Measurements from ENCODE around the gene BTBD2.

Gene BTBD2

DNA sequence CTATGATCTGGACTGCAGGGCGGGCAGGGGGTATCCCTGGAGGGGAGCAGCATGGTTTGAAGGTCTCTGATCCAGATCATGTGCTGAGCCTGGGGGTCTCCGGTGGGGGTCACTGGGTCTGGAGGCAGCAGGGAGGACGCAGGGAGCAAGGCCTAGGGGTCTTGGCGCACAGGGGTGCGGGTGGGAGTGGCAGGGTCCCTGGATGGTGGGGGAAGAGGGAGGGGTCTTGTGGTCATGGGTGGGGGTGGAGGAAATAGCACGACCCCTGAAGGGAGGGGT is 1.9 kb downstream of the BTBD2 start:
- no peaks in the 10 kb centered on the region for H3K9me3 ChIP-seq (ENCODE audit: control insufficient read depth in 1 of 2, low read length in 2 of 2)
- H3K36me3 ChIP-seq (ENCODE audit: control insufficient read depth in 1 of 2, insufficient read depth in 2 of 2, low read length in 2 of 2): no peaks in the 10 kb centered on the region
- H3K4me3 ChIP-seq (ENCODE audit: low read depth in 1 of 2, low read length in 2 of 2): no peak overlapping the region

DNA sequence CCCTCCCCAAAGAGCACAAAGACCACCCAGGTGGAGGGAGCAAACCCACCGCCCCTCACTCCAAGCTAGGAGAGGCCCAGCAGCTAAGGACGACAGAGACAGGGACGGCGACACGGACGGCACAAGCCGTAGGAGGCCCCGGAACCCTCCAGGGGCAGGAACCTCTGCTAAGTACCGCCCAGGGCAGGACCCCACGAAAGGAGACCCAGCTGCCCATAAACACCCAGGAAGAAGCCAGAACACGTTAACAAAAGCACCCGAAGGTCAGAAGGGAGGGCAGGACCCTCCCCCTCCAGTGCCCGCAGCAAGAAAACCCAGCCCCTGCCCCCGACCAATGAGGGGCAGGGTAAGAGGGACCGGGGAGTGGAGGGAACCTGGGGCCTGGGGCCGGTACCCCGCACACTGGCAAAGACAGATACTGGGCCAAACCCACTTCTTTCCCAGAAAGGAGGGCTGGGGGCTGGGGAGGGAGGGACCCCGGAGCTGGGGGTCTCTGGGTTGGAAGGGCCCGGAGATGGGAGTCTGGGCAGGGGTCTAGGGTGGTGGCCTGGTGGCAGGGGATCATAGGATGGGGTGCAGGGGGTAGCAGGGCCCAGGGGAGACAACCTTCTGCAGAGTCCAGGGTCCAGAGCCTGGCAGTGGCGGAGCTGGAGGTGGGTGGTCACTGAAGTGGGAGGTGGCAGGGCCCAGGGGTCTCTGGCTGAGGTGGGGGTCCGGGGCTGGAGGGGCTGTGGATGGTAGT is 2.4 kb downstream of the BTBD2 start:
- no peak overlapping the region for H3K9ac ChIP-seq (ENCODE audit: low read depth in 1 of 2, low read length in 2 of 2)
- no peaks in the 10 kb centered on the region for H3K27me3 ChIP-seq (ENCODE audit: control insufficient read depth in 1 of 2, insufficient read depth in 2 of 2, low read length in 2 of 2)
- no peaks in the 10 kb centered on the region for H3K9me3 ChIP-seq (ENCODE audit: control insufficient read depth in 1 of 2, low read length in 2 of 2)
- no peaks in the 10 kb centered on the region for H3K36me3 ChIP-seq (ENCODE audit: control insufficient read depth in 1 of 2, insufficient read depth in 2 of 2, low read length in 2 of 2)
- no peak overlapping the region for H3K4me3 ChIP-seq (ENCODE audit: low read depth in 1 of 2, low read length in 2 of 2)
- no peak overlapping the region for H3K27ac ChIP-seq (ENCODE audit: low read depth, low read length)
- peaks cover 0 to 9% of the 10 kb centered on the region in 2 donors for H3K4me1 ChIP-seq (ENCODE audit: control insufficient read depth in 1 of 2, insufficient read depth in 2 of 2, low read length in 2 of 2)

More for the DNA sequence above, 1.9 kb downstream of the BTBD2 start:
- Histone ChIP-seq H3K4me1 (ENCODE audit: control insufficient read depth in 1 of 2, insufficient read depth in 2 of 2, low read length in 2 of 2) (peaks cover 0 to 9% of the 10 kb centered on the region in 2 donors), H3K27me3 (ENCODE audit: control insufficient read depth in 1 of 2, insufficient read depth in 2 of 2, low read length in 2 of 2) (no peaks in the 10 kb centered on the region), H3K27ac (ENCODE audit: low read depth, low read length) (no peak overlapping the region), H3K9ac (ENCODE audit: low read depth in 1 of 2, low read length in 2 of 2) (no peak overlapping the region)

DNA sequence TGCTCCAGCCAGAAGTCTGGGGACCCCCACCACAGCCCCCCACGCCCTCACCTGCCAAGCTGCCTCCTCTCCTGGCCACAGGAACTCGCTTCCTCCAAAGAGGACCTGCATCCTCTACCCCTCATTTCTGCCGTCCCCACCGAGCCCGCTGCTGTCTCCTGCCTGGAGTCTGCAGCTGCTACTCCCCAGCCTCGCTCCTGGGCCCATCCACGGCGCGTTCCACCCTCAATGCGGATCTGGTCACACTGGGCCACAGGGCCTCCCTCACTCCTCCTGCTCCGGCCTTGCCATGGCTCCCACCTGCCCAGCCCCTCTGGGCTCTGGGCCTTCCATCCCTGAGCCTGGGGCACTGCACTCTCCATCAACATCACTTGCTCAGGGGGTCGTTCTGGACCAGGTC is 4.3 kb downstream of the BTBD2 start:
- Histone ChIP-seq H3K4me3 (ENCODE audit: low read depth in 1 of 2, low read length in 2 of 2) (no peak overlapping the region), H3K27me3 (ENCODE audit: control insufficient read depth in 1 of 2, insufficient read depth in 2 of 2, low read length in 2 of 2) (no peaks in the 10 kb centered on the region), H3K4me1 (ENCODE audit: control insufficient read depth in 1 of 2, insufficient read depth in 2 of 2, low read length in 2 of 2) (peaks cover 0 to 9% of the 10 kb centered on the region in 2 donors), H3K9ac (ENCODE audit: low read depth in 1 of 2, low read length in 2 of 2) (no peak overlapping the region), H3K36me3 (ENCODE audit: control insufficient read depth in 1 of 2, insufficient read depth in 2 of 2, low read length in 2 of 2) (no peaks in the 10 kb centered on the region), H3K27ac (ENCODE audit: low read depth, low read length) (no peak overlapping the region), H3K9me3 (ENCODE audit: control insufficient read depth in 1 of 2, low read length in 2 of 2) (no peaks in the 10 kb centered on the region)

DNA sequence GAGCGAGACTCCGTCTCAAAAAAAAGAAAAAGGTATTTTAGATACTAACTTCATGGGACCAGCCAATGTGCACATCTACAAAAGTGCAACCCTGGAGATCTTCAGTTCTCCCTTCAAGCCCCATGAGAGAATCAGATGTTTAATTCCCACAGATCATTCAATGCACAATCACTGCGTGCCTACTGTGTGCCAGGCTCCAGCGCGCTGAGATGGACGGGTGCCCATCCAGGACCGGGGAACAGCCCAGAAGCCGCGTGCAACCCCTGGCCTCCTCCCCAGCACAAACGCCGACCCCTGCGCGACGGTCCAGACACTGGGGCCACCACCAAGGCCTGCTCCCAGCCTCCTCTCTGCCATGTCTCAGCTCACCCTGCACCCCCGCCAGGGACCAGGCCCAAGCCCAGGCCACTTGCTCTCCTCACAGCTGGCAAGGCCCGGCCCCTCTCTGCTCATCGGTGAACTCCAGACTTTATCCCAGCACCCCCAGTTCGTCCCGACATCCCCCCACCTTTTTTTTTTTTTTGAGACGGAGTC is 5.3 kb downstream of the BTBD2 start:
- no peaks in the 10 kb centered on the region for H3K27me3 ChIP-seq (ENCODE audit: control insufficient read depth in 1 of 2, insufficient read depth in 2 of 2, low read length in 2 of 2)
- H3K9ac ChIP-seq (ENCODE audit: low read depth in 1 of 2, low read length in 2 of 2): no peak overlapping the region
- no peak overlapping the region for H3K4me3 ChIP-seq (ENCODE audit: low read depth in 1 of 2, low read length in 2 of 2)
- peaks cover 0 to 9% of the 10 kb centered on the region in 2 donors for H3K4me1 ChIP-seq (ENCODE audit: control insufficient read depth in 1 of 2, insufficient read depth in 2 of 2, low read length in 2 of 2)
- H3K36me3 ChIP-seq (ENCODE audit: control insufficient read depth in 1 of 2, insufficient read depth in 2 of 2, low read length in 2 of 2): no peaks in the 10 kb centered on the region
- H3K27ac ChIP-seq (ENCODE audit: low read depth, low read length): no peak overlapping the region
- H3K9me3 ChIP-seq (ENCODE audit: control insufficient read depth in 1 of 2, low read length in 2 of 2): no peaks in the 10 kb centered on the region

DNA sequence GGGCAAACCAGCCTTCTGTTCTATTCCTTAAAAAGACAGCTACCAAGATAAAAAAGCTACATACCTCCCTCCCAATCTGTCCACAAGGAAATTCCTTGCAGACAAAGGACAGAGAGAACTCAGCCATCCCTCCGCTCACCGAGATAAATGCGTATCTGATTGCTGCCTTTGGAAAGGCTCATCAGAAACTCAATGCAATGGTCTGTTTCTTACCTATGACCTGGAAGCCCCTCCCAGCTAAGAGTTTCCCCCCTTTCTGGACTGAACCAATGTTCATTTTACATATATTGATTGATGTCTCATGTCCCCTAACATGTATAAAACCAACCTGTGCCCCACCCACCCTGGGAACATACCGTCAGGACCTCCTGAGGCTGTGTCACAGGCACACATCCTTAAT is 11.6 kb downstream of the BTBD2 start:
- Histone ChIP-seq H3K4me3 (ENCODE audit: low read depth in 1 of 2, low read length in 2 of 2) (no peak overlapping the region), H3K27ac (ENCODE audit: low read depth, low read length) (no peak overlapping the region), H3K9me3 (ENCODE audit: control insufficient read depth in 1 of 2, low read length in 2 of 2) (no peaks in the 10 kb centered on the region), H3K4me1 (ENCODE audit: control insufficient read depth in 1 of 2, insufficient read depth in 2 of 2, low read length in 2 of 2) (no peaks in the 10 kb centered on the region), H3K27me3 (ENCODE audit: control insufficient read depth in 1 of 2, insufficient read depth in 2 of 2, low read length in 2 of 2) (no peaks in the 10 kb centered on the region), H3K9ac (ENCODE audit: low read depth in 1 of 2, low read length in 2 of 2) (no peak overlapping the region), H3K36me3 (ENCODE audit: control insufficient read depth in 1 of 2, insufficient read depth in 2 of 2, low read length in 2 of 2) (peaks cover 0 to 8% of the 10 kb centered on the region in 2 donors)

DNA sequence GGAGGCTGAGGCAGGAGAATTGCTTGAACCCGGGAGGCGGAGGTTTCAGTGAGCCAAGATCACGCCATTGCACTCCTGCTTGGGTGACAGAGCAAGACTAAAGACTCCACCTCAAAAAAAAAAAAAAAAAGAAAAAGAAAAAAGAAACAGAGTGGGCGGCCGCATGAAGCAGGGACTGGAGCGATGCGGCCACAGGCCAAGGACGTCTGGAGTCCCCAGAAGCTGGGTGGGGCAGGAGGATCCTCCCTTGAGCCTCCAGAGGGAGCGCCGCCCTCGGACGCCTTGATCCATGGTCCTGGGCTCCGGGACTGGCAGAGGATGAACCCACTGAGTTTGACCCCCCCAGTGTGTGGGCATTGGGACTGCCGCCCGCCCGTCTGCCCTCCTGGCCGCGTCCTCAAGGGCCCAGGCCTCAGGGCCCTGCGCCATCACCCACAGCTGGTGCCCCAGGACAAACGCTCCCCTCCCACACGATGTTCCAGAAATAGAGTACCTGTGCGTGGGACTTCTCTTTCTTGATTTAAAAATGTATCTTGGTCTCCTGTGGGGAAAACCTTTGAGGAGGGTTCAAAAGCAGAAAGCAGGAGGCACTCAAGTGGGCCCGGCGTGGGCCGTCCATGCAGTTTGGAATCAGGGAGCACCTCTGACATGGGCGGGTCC is 15.5 kb downstream of the BTBD2 start:
- Histone ChIP-seq H3K27me3 (ENCODE audit: control insufficient read depth in 1 of 2, insufficient read depth in 2 of 2, low read length in 2 of 2) (no peaks in the 10 kb centered on the region), H3K4me1 (ENCODE audit: control insufficient read depth in 1 of 2, insufficient read depth in 2 of 2, low read length in 2 of 2) (no peaks in the 10 kb centered on the region), H3K9ac (ENCODE audit: low read depth in 1 of 2, low read length in 2 of 2) (no peak overlapping the region), H3K4me3 (ENCODE audit: low read depth in 1 of 2, low read length in 2 of 2) (no peak overlapping the region), H3K9me3 (ENCODE audit: control insufficient read depth in 1 of 2, low read length in 2 of 2) (no peaks in the 10 kb centered on the region), H3K27ac (ENCODE audit: low read depth, low read length) (no peak overlapping the region), H3K36me3 (ENCODE audit: control insufficient read depth in 1 of 2, insufficient read depth in 2 of 2, low read length in 2 of 2) (peaks cover 7 to 31% of the 10 kb centered on the region in 2 donors)

DNA sequence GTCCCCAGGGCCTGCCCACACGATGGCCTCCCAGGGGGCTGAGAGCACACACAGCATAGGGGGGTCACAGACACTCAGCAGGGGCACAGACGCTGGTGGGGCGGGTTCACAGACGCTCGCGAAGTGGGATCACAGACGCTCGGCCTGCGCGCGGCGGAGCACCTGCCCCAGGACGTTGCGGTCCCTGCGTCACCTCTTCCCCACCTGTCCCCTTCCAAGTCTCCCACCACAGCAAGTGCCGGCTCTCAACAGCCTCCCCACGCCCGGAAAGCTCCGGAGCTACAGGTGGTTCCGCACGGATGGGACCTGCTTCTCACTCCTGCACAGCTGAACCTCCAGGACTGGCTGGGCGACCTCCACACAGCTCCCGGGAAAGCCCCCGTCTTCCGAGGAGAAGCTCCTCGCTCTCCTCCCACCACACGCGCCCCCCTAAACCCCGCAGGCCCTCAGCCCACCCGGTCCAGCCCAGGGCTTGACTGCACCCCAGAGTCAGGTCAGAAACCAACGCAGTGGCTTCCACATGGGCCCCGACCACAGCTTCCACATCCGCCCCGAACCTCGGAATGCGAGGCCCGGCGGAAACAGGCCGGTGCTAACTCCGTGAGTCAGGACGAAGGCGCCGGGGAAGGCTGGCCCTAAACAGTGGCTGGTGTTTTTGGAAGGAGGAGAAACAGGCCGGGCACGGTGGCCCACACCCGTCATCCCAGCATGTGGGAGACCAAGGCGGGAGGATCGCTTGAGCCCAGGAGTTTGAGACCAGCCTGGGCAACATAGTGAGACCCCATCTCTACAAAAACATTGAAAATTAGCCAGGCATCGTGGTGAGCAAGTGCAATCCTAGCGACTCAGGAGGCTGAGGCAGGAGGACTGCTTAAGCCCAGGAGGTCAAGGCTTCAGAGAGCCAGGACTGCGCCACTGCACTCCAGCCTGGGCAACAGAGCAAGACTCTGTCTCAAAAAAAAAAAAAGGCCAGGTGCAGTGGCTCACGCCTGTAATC is 16.5 kb downstream of the BTBD2 start:
- no peak overlapping the region for H3K27ac ChIP-seq (ENCODE audit: low read depth, low read length)
- H3K9me3 ChIP-seq (ENCODE audit: control insufficient read depth in 1 of 2, low read length in 2 of 2): no peaks in the 10 kb centered on the region
- H3K36me3 ChIP-seq (ENCODE audit: control insufficient read depth in 1 of 2, insufficient read depth in 2 of 2, low read length in 2 of 2): peaks cover 7 to 31% of the 10 kb centered on the region in 2 donors
- no peak overlapping the region for H3K9ac ChIP-seq (ENCODE audit: low read depth in 1 of 2, low read length in 2 of 2)
- no peaks in the 10 kb centered on the region for H3K4me1 ChIP-seq (ENCODE audit: control insufficient read depth in 1 of 2, insufficient read depth in 2 of 2, low read length in 2 of 2)
- H3K27me3 ChIP-seq (ENCODE audit: control insufficient read depth in 1 of 2, insufficient read depth in 2 of 2, low read length in 2 of 2): no peaks in the 10 kb centered on the region
- H3K4me3 ChIP-seq (ENCODE audit: low read depth in 1 of 2, low read length in 2 of 2): no peak overlapping the region

DNA sequence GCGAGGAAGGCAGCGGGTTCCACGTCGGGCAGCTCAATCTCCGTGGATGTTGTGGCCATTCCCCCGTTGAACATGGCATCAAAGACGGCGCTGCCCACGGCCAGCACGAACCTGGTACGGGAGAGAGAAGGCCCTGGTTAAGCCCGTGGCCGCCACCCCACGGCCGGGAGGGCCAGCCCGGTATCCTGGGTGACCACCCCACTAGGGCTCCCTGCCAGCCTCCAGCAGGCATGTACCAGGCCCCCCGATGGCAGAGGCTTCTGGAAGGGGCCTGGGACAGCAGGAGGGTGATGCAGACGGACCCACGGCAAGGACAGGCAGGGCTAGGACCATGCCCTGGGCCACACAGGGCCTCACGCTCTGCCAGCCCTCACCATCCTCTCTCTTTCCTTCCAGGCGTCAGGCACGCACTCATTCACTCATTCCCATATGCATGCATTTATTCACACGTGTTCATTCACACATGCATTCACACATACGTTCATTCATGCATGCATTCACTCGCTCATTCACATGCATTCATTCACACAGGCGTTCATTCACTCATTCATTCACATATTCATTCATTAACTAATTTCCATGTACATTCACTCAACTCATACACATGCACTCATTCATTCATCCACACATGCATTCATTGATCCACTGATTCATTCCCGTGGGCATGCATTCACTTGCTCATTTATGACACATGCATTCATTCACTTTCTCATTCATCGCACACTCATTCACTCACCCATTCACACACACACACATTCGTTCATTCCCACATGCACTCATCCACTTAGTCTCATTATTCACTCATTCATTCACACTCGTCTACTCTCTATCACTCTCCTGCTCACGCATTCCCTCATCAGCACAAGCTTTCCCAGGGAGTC is 17.9 kb downstream of the BTBD2 start:
- Histone ChIP-seq H3K36me3 (ENCODE audit: control insufficient read depth in 1 of 2, insufficient read depth in 2 of 2, low read length in 2 of 2) (peaks cover 7 to 38% of the 10 kb centered on the region in 2 donors), H3K9me3 (ENCODE audit: control insufficient read depth in 1 of 2, low read length in 2 of 2) (no peaks in the 10 kb centered on the region), H3K27ac (ENCODE audit: low read depth, low read length) (no peak overlapping the region), H3K4me3 (ENCODE audit: low read depth in 1 of 2, low read length in 2 of 2) (no peak overlapping the region), H3K27me3 (ENCODE audit: control insufficient read depth in 1 of 2, insufficient read depth in 2 of 2, low read length in 2 of 2) (no peaks in the 10 kb centered on the region), H3K4me1 (ENCODE audit: control insufficient read depth in 1 of 2, insufficient read depth in 2 of 2, low read length in 2 of 2) (no peaks in the 10 kb centered on the region), H3K9ac (ENCODE audit: low read depth in 1 of 2, low read length in 2 of 2) (no peak overlapping the region)

DNA sequence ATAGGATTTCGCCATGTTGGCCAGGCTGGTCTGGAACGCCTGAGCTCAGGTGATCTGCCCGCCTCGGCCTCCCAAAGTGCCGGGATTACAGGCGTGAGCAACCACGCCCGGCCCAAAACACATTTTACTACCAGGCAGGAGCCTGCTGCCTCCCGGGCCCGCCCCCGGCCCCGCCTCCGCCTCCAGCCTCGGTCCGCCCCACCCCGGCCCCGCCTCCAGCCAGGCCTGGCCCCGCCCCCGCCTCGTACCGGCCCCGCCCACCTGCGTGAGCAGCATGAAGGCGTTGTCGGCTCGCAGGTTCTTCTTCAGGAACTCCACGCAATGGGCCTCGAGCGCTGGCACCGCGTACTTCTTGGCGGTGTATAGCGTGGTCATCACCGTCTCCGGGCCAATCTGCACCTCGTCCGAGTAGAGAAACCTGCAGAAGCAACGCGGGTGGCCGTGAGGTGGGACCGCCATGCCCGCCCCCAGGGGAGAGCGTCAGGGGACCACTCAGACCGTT is 22.7 kb downstream of the BTBD2 start:
- Histone ChIP-seq H3K4me3 (ENCODE audit: low read depth in 1 of 2, low read length in 2 of 2) (no peak overlapping the region), H3K36me3 (ENCODE audit: control insufficient read depth in 1 of 2, insufficient read depth in 2 of 2, low read length in 2 of 2) (peaks cover 22 to 51% of the 10 kb centered on the region in 2 donors), H3K4me1 (ENCODE audit: control insufficient read depth in 1 of 2, insufficient read depth in 2 of 2, low read length in 2 of 2) (no peaks in the 10 kb centered on the region), H3K9ac (ENCODE audit: low read depth in 1 of 2, low read length in 2 of 2) (no peak overlapping the region), H3K27ac (ENCODE audit: low read depth, low read length) (no peak overlapping the region), H3K9me3 (ENCODE audit: control insufficient read depth in 1 of 2, low read length in 2 of 2) (no peaks in the 10 kb centered on the region), H3K27me3 (ENCODE audit: control insufficient read depth in 1 of 2, insufficient read depth in 2 of 2, low read length in 2 of 2) (no peaks in the 10 kb centered on the region)

Measured in duodenal mucosa (tissue), 2 donors.